HEK293 (cell line): ENCODE results near the gene SERPINB13.

Experiments used
- ZNF132 ChIP-seq: fragments of 450-650 bp; formaldehyde crosslinking; IDR thresholded peaks from 2 replicates; pipeline ENCODE4 v1.5.1; 2017; ENCODE audit warnings: missing biosample characterization, missing genetic modification characterization, borderline replicate concordance
- TF ChIP-seq, protein P1 (sequence below): fragments of 450-650 bp; formaldehyde crosslinking; IDR thresholded peaks from 2 replicates; pipeline ENCODE4 v1.5.1; 2016; ENCODE audit warnings: missing biosample characterization, missing genetic modification characterization, borderline replicate concordance

DNA sequence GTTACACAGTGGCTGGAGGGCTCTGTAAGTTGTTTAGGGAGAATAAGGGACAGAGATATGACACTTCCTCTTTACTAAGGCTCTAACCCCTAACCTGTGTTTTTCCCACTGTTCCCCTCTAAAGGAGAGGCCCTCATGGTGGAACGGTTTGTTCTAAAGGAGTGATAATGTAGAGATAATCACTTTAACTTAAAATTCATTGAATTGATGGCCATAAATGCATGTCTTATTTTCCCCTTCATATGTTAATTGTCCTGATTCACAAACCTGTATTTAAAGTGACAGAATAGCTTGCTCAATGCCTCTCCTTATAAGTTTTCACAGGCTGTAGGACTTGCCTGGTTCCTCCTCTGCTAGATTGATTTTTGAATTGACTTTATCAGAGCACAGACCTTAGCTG, 45.1 kb upstream of the SERPINB13 start, which contains the start of gene SERPINB12:
- TF ChIP-seq, protein P1, sequence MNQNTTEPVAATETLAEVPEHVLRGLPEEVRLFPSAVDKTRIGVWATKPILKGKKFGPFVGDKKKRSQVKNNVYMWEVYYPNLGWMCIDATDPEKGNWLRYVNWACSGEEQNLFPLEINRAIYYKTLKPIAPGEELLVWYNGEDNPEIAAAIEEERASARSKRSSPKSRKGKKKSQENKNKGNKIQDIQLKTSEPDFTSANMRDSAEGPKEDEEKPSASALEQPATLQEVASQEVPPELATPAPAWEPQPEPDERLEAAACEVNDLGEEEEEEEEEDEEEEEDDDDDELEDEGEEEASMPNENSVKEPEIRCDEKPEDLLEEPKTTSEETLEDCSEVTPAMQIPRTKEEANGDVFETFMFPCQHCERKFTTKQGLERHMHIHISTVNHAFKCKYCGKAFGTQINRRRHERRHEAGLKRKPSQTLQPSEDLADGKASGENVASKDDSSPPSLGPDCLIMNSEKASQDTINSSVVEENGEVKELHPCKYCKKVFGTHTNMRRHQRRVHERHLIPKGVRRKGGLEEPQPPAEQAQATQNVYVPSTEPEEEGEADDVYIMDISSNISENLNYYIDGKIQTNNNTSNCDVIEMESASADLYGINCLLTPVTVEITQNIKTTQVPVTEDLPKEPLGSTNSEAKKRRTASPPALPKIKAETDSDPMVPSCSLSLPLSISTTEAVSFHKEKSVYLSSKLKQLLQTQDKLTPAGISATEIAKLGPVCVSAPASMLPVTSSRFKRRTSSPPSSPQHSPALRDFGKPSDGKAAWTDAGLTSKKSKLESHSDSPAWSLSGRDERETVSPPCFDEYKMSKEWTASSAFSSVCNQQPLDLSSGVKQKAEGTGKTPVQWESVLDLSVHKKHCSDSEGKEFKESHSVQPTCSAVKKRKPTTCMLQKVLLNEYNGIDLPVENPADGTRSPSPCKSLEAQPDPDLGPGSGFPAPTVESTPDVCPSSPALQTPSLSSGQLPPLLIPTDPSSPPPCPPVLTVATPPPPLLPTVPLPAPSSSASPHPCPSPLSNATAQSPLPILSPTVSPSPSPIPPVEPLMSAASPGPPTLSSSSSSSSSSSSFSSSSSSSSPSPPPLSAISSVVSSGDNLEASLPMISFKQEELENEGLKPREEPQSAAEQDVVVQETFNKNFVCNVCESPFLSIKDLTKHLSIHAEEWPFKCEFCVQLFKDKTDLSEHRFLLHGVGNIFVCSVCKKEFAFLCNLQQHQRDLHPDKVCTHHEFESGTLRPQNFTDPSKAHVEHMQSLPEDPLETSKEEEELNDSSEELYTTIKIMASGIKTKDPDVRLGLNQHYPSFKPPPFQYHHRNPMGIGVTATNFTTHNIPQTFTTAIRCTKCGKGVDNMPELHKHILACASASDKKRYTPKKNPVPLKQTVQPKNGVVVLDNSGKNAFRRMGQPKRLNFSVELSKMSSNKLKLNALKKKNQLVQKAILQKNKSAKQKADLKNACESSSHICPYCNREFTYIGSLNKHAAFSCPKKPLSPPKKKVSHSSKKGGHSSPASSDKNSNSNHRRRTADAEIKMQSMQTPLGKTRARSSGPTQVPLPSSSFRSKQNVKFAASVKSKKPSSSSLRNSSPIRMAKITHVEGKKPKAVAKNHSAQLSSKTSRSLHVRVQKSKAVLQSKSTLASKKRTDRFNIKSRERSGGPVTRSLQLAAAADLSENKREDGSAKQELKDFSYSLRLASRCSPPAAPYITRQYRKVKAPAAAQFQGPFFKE (tag by site-specific recombination): no peak
- no peak for TF ChIP-seq ZNF132 (tag by site-specific recombination)
